Colonic mucosa (tissue), 4 donors: ENCODE results near the gene CARD11. TPM values are rescaled to one million over a fixed set of nuclear protein-coding genes. Genes with fewer than 3 reads are reported as not detected.

Experiments used
- DNase-seq: peaks from one replicate; pipeline ENCODE4 v3.0.0-alpha.2; 2020
- H3K27ac ChIP-seq: fragments of 200-600 bp; one replicate; pipeline ENCODE4 v1.8.0; 2021
- H3K27me3 ChIP-seq: fragments of 200-600 bp; one replicate; pipeline ENCODE4 v1.8.0; 2021
- H3K36me3 ChIP-seq: fragments of 200-600 bp; one replicate; pipeline ENCODE4 v1.8.0; 2021
- H3K4me1 ChIP-seq: fragments of 200-600 bp; one replicate; pipeline ENCODE4 v1.8.0; 2021; ENCODE audit warnings: mild to moderate bottlenecking
- H3K4me3 ChIP-seq: fragments of 200-600 bp; one replicate; pipeline ENCODE4 v1.8.0; 2021
- H3K9ac ChIP-seq, 2 donors: one replicate each; pipeline ENCODE4 v1.7.0; 2013; ENCODE audit warnings: control low read depth in 2 of 2, low read depth in 2 of 2, low read length in 2 of 2
- H3K9me3 ChIP-seq: fragments of 200-600 bp; one replicate; pipeline ENCODE4 v1.8.0; 2021
- intact Hi-C: fragments of 100-400 bp; cut with DNase I; formaldehyde crosslinking; loops from one replicate; pipeline ENCODE4 v1.14.1; 2022
- total RNA-seq, 2 donors: library from RNA; stranded (reverse); fragmentation: NEBNext Ultra II Directional in 1 of 2; extraction: Animal tissue kit (Norgen Biotek cat#: 25700) in 1 of 2; gene quantifications; one replicate each; pipeline ENCODE4 v1.2.1, GENCODE V29; 2021
- TF ChIP-seq, protein P1 (sequence below): fragments of 200-600 bp; IDR thresholded peaks from one replicate; pipeline ENCODE4 v1.8.0; 2022; ENCODE audit warnings: antibody characterized with exemption, mild to moderate bottlenecking
- donor health status: healthy.
- donor health status: DM: no; HTN: no; CAD: no.
- donor health status: DM: no; HTN: no; CAD: no.

The CARD11 gene
- total RNA-seq, 2 donors from 2014 or later = 1.8 to 5.0 TPM

DNA sequence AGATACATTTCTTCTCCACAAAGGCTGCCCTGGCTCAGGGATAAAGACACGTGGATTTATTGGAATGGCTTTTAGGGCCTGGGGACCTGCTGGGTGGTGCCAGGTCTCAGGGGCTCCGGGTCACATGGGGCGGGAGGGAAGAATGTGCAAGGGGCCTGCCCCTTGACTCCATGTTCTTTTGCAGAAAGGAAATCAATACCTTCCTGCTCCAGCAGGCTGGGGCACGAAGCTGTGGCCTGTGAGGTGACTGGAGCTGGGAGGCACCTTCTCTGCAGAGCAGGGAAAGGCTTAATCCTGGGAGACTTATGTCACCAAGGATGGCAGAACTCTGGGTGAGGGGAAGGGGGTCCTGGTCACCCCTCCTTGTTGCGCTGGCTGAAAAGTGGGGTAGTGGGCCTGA lies 157.3 kb downstream of the CARD11 start:
- Histone ChIP-seq H3K27ac (no peak overlapping the region), H3K4me3 (no peak overlapping the region), H3K4me1 (no peaks in the 10 kb centered on the region), H3K9ac (no peak overlapping the region), H3K36me3 (no peaks in the 10 kb centered on the region), H3K9me3 (no peaks in the 10 kb centered on the region), H3K27me3 (peaks cover 17% of the 10 kb centered on the region)
- intact Hi-C loops = loop anchor here (5.0 kb wide), 1 partner anchor 266 kb away; no protein-coding TSS in a partner anchor
- no peak for DNase-seq
- TF ChIP-seq, protein P1, sequence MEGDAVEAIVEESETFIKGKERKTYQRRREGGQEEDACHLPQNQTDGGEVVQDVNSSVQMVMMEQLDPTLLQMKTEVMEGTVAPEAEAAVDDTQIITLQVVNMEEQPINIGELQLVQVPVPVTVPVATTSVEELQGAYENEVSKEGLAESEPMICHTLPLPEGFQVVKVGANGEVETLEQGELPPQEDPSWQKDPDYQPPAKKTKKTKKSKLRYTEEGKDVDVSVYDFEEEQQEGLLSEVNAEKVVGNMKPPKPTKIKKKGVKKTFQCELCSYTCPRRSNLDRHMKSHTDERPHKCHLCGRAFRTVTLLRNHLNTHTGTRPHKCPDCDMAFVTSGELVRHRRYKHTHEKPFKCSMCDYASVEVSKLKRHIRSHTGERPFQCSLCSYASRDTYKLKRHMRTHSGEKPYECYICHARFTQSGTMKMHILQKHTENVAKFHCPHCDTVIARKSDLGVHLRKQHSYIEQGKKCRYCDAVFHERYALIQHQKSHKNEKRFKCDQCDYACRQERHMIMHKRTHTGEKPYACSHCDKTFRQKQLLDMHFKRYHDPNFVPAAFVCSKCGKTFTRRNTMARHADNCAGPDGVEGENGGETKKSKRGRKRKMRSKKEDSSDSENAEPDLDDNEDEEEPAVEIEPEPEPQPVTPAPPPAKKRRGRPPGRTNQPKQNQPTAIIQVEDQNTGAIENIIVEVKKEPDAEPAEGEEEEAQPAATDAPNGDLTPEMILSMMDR = no peak

DNA sequence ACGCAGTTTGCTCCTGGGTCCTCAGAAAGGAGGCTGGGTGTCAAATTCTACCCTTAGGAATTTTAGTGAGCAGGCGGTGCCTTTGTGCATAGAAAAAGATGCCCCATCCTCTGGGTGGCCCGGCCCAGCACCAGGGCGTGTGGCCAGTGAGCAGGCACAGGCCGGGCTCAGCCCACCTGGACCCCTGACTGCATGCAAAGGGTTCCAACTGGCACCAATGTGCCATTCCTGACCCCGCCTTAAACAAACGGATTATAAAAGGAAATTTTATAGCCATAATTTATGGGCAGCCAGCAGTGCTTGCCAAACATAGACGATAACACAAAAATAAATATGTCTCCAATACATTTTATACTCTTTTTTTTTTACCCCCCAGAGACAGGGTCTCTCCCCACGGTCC lies 159.5 kb downstream of the CARD11 start:
- intact Hi-C loops = no loop called here
- no peaks in the 10 kb centered on the region for H3K9me3 ChIP-seq
- H3K27me3 ChIP-seq = peaks cover 17% of the 10 kb centered on the region
- H3K9ac ChIP-seq = no peak overlapping the region
- no peak for DNase-seq
- TF ChIP-seq, protein P1 = no peak
- H3K36me3 ChIP-seq = no peaks in the 10 kb centered on the region
- H3K4me1 ChIP-seq = no peaks in the 10 kb centered on the region
- no peak overlapping the region for H3K4me3 ChIP-seq
- H3K27ac ChIP-seq = no peak overlapping the region

DNA sequence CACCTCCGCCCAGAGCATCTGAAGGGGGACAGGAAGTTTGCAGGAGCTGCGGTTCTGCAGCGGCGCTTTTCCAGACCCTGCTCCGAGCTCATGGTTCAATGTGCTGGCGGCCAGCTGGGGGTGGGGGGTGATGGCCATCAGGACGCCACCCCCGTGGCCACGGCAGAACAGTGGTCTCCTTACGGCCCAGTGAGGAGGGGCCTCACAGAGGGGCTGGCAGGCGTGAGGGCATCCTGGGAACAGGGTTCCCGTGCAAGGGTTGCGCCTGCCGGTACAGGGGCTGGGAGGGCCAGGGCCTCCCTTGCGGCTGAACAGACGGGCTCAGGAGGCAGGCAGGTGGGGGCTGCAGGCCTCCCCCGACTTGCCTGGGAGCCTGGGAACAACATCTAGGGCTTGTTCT lies 160.6 kb downstream of the CARD11 start:
- no peaks in the 10 kb centered on the region for H3K9me3 ChIP-seq
- H3K36me3 ChIP-seq = no peaks in the 10 kb centered on the region
- H3K4me1 ChIP-seq = no peaks in the 10 kb centered on the region
- H3K9ac ChIP-seq = no peak overlapping the region
- intact Hi-C loops = no loop called here
- TF ChIP-seq, protein P1 = no peak
- peaks cover 17% of the 10 kb centered on the region for H3K27me3 ChIP-seq
- no peak overlapping the region for H3K27ac ChIP-seq
- no peak for DNase-seq
- H3K4me3 ChIP-seq = no peak overlapping the region

DNA sequence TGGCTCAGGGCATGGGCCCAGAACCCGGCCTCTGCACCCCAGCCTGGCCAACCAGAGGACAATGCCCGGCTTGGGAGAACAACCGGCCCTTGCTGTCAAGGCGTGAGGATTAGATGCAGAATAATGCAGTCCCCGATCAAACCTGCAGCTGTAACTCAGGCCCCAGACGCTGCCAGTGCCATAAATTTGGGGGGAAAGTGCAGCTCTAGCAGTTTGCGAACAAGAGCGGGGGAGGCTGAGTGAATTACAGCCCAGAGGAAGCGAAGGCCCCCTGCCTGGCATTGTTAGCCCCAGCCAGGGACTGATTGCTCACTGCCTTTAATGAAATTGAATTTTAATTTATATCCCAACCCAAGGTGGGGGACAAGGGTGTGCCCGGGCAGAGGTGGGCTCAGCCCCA lies 161.6 kb downstream of the CARD11 start:
- TF ChIP-seq, protein P1 = no peak
- Histone ChIP-seq H3K9ac (no peak overlapping the region), H3K4me3 (no peak overlapping the region), H3K27ac (no peak overlapping the region), H3K9me3 (no peaks in the 10 kb centered on the region), H3K4me1 (no peaks in the 10 kb centered on the region), H3K36me3 (no peaks in the 10 kb centered on the region), H3K27me3 (peaks cover 12% of the 10 kb centered on the region)
- DNase-seq = no peak
- intact Hi-C loops = no loop called here

DNA sequence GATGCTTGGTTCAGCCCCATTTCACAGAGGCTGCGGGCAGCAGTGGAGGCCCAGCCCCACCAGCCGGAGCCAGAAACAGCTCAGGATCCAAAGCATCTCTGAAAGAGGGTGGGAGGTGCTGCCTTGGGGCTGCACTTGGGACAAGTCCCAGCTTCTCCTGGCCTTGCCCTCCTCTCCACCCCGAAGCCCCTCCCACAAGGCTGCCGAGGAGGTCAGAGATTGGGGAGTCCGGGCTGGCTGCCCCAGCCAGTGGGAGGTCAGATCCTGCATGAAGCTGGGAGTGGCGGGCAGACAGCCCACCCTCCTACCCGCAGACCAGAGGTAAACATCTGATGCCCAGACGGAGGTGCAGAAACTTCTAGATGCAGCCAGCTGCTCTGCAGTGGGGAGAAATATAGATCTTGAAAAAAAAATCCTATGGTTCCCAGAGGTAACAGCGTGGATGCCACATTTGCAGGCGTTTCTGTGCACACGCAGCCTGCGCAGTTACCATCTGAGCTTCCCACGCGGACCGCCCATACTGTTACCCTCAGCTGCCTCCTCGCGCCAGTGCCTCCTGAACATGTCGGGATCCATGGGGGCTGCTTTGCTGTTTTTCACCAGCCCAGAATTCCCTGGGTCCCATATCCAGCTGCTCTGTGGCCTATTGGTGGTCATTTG lies 162.7 kb downstream of the CARD11 start:
- Histone ChIP-seq H3K4me1 (no peaks in the 10 kb centered on the region), H3K27ac (no peak overlapping the region), H3K9me3 (no peaks in the 10 kb centered on the region), H3K36me3 (no peaks in the 10 kb centered on the region), H3K27me3 (peaks cover 12% of the 10 kb centered on the region), H3K9ac (no peak overlapping the region), H3K4me3 (no peak overlapping the region)
- TF ChIP-seq, protein P1 = no peak
- intact Hi-C loops = no loop called here
- no peak for DNase-seq
